Endothelial cell of umbilical vein (primary cell): ENCODE results near the gene FBXO7. TPM values are rescaled to one million over a fixed set of nuclear protein-coding genes. Genes with fewer than 3 reads are reported as not detected.

Source experiments
- BruUV-seq: library from RNA; stranded (reverse); fragments of 400-500 nt; replicated peaks from 2 replicates; lab custom pipeline; 2021; lab: Mats Ljungman, UMichigan
- CTCF ChIA-PET: fragments of 300-600, 350-600 bp; sonication (Branson Sonifier 250); formaldehyde crosslinking; loops from one replicate; lab custom pipeline; 2021; ENCODE audit warnings: antibody characterized with exemption, inconsistent platforms; lab: Charles Lee
- POLR2A ChIA-PET: fragments of 300-600, 350-600 bp; sonication (Branson Sonifier 250); formaldehyde crosslinking; loops from one replicate; lab custom pipeline; 2021; ENCODE audit warnings: antibody characterized with exemption, inconsistent platforms; lab: Charles Lee
- DNase-seq: peaks from one replicate; pipeline ENCODE4 v3.0.0-alpha.2; 2011; ENCODE audit warnings: low read depth, low spot score
- FAIRE-seq: peaks from 2 replicates; lab custom pipeline; 2011; peaks lifted over from hg19 to GRCh38; lab: Jason Lieb, UNC
- H2AFZ ChIP-seq: 2 replicates; pipeline ENCODE4 v1.6.0; 2012; ENCODE audit warnings: low read depth, low read length, control low read depth, inconsistent platforms
- H3K27ac ChIP-seq: 2 replicates; pipeline ENCODE4 v1.5.1; 2011; ENCODE audit warnings: low read depth, mild to moderate bottlenecking, control low read depth, low read length, moderate library complexity; ENCODE audit not compliant: insufficient read depth
- H3K27me3 ChIP-seq, 2 experiments: 2 replicates each; pipeline versions ENCODE4 v1.6.0 to v1.6.1; 2011; ENCODE audit warnings: low read length in 2 of 2, mixed read lengths in 1 of 2; ENCODE audit not compliant: control insufficient read depth in 2 of 2, insufficient read depth in 2 of 2
- H3K36me3 ChIP-seq, 2 experiments: 2 replicates in 1 of 2; 3 replicates in 1 of 2; pipeline ENCODE4 v1.5.1; 2011; ENCODE audit warnings: low read length in 2 of 2, mild to moderate bottlenecking in 1 of 2, moderate library complexity in 1 of 2; ENCODE audit not compliant: control insufficient read depth in 2 of 2, insufficient read depth in 2 of 2; ENCODE audit errors: extremely low read depth in 1 of 2
- H3K4me1 ChIP-seq: 3 replicates; pipeline ENCODE4 v1.5.1; 2011; ENCODE audit warnings: mild to moderate bottlenecking, low read length; ENCODE audit not compliant: control insufficient read depth, insufficient read depth; ENCODE audit errors: extremely low read depth
- H3K4me2 ChIP-seq: 2 replicates; pipeline ENCODE4 v1.6.1; 2011; ENCODE audit warnings: low read length, control low read depth, mixed read lengths; ENCODE audit not compliant: insufficient read depth
- H3K4me3 ChIP-seq, 3 experiments: fragments of 200-600 bp in 1 of 3; sonication (generic), shearing (Covaris generic) in 1 of 3; replicated peaks in 1 of 3; 2 replicates each; pipeline ENCODE4 v1.5.1; 2011 to 2016; ENCODE audit warnings: control low read depth in 3 of 3, low read length in 3 of 3, mild to moderate bottlenecking in 2 of 3, inconsistent platforms in 1 of 3, low read depth in 1 of 3, moderate library complexity in 1 of 3; ENCODE audit not compliant: insufficient read depth in 1 of 3
- H3K79me2 ChIP-seq: 2 replicates; pipeline ENCODE4 v1.6.0; 2012; ENCODE audit warnings: low read length, inconsistent platforms; ENCODE audit not compliant: control insufficient read depth, insufficient read depth
- H3K9ac ChIP-seq: replicated peaks from 2 replicates; pipeline ENCODE3; 2011; ENCODE audit warnings: low read length, control low read depth; ENCODE audit not compliant: insufficient read depth; ENCODE audit errors: extremely low read depth
- H3K9me1 ChIP-seq: replicated peaks from 3 replicates; pipeline ENCODE4 v1.6.0; 2011; ENCODE audit warnings: mild to moderate bottlenecking, low read length; ENCODE audit not compliant: control insufficient read depth, insufficient read depth; ENCODE audit errors: extremely low read depth
- H3K9me3 ChIP-seq: replicated peaks from 2 replicates; pipeline ENCODE4 v1.5.1; 2012; ENCODE audit warnings: low read length, inconsistent platforms; ENCODE audit not compliant: control insufficient read depth, insufficient read depth
- H4K20me1 ChIP-seq: replicated peaks from 2 replicates; pipeline ENCODE3; 2011; ENCODE audit warnings: mild to moderate bottlenecking, low read length; ENCODE audit not compliant: control insufficient read depth, insufficient read depth; ENCODE audit errors: extremely low read depth
- CTCF ChIP-seq, 2 donors: IDR thresholded peaks; 1 replicate in 1 of 2; 2 replicates in 1 of 2; pipeline ENCODE4 v1.5.1; 2011; ENCODE audit warnings: low read length in 2 of 2, mild to moderate bottlenecking in 2 of 2, moderate library complexity in 2 of 2, control low read depth in 1 of 2, inconsistent platforms in 1 of 2, low read depth in 1 of 2; ENCODE audit not compliant: insufficient read depth in 1 of 2; ENCODE audit errors: extremely low read depth in 1 of 2
- FOS ChIP-seq: IDR thresholded peaks from 2 replicates; pipeline ENCODE4 v1.6.1; 2011; ENCODE audit warnings: mild to moderate bottlenecking, low read length, moderate library complexity, borderline replicate concordance; ENCODE audit not compliant: insufficient read depth
- GATA2 ChIP-seq: IDR thresholded peaks from 2 replicates; pipeline ENCODE4 v1.7.0; 2011; ENCODE audit warnings: low read depth, mild to moderate bottlenecking, moderate library complexity, mixed read lengths, low read length; ENCODE audit not compliant: insufficient read length, insufficient read depth
- JUN ChIP-seq: IDR thresholded peaks from 2 replicates; pipeline ENCODE4 v1.6.1; 2011; ENCODE audit warnings: borderline replicate concordance, low read depth; ENCODE audit not compliant: insufficient read length, insufficient read depth
- MYC ChIP-seq: IDR thresholded peaks from one replicate; pipeline ENCODE4 v1.6.1; 2011; ENCODE audit warnings: mild to moderate bottlenecking, low read depth, low read length
- POLR2A ChIP-seq: IDR thresholded peaks from 2 replicates; pipeline ENCODE4 v1.6.1; 2012; ENCODE audit warnings: low read depth, mild to moderate bottlenecking, control low read depth, low read length
- POLR2AphosphoS5 ChIP-seq: IDR thresholded peaks from 2 replicates; pipeline ENCODE4 v1.6.1; 2012; ENCODE audit warnings: low read depth, mild to moderate bottlenecking, control low read depth, low read length, moderate library complexity; ENCODE audit not compliant: insufficient read depth
- dilution Hi-C: fragments of 300-500 bp; cut with MboI; formaldehyde crosslinking; loops from one replicate; pipeline ENCODE4 v1.15.0; 2019; ENCODE audit warnings: low sequenced_read_pairs; ENCODE audit not compliant: extremely low pct_ligation_motif_present
- intact Hi-C: fragments of 100-400 bp; cut with micrococcal nuclease; formaldehyde crosslinking; loops from one replicate; pipeline ENCODE4 v1.10.0; 2022
- polyA plus RNA-seq, 4 experiments: library from polyadenylated mRNA; depleted of rRNA in 3 of 4; stranded (reverse) in 3 of 4; unstranded in 1 of 4; fragments of >200 nt; gene quantifications; 2 replicates each; pipeline versions ENCODE4 v1.2.1 to v1.2.3, GENCODE V29; 2011 to 2012; ENCODE audit warnings: missing spikeins in 1 of 4
- total RNA-seq: library from RNA; stranded (reverse); gene quantifications from 2 replicates; pipeline ENCODE4 v1.2.3, GENCODE V29; 2021
- TF ChIP-seq, protein P1 (sequence below): IDR thresholded peaks from 2 replicates; pipeline ENCODE4 v1.6.1; 2011; ENCODE audit not compliant: insufficient read depth, insufficient read length

The FBXO7 gene
- total and polyA plus RNA-seq, 2 donors (not counting 3 experiments of a cell fraction or from before 2014, with no cell fraction given) = 81.1 to 112 TPM

DNA sequence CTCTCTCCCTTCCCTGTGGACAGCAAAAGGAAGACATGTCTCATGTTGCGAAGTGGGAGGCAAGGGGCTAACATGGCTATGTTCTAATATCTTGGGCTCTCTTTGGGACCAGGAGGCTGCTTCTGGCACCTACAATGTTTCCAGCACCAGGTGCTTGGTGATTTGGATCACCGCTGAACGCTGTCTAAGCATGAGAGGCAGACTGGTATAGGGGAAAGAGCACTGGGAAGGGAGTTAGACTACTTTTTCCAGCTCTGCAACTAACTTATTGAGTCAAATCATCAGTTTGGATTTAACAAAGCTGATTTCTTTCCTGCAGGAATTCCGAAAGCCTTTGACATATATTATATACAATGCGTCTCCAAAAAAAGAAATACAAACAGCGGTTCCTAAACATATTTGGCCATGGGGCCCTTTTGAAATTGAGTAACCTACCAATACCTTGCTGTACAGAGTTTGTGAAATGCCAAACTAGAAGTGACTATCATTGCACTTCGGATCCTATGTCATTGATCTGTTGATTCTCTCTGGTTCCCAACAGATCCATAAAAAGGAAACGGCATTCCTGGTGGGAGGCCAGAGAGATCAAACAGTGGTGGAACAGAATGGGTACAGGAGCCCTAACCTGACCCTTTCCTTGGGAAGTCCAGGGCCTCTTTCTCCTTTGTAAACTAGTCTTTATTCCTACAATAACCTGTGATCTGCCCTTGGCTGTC, 37.8 kb downstream of the FBXO7 start:
- Histone ChIP-seq H4K20me1 (no peaks in the 10 kb centered on the region), H3K9me3 (no peaks in the 10 kb centered on the region), H3K4me3 (no peak overlapping the region), H3K27me3 (no peaks in the 10 kb centered on the region), H3K9ac (no peak overlapping the region), H2AFZ (no peak overlapping the region), H3K9me1 (no peaks in the 10 kb centered on the region), H3K27ac (no peak overlapping the region), H3K79me2 (no peaks in the 10 kb centered on the region), H3K4me1 (no peaks in the 10 kb centered on the region), H3K36me3 (no peaks in the 10 kb centered on the region), H3K4me2 (no peak overlapping the region)
- DNase-seq (no peak), FAIRE-seq (no peak)
- ChIA-PET POLR2A (no interaction called here), CTCF (no interaction called here)
- no TSS peak for BruUV-seq
- dilution Hi-C loops = no loop called here
- TF ChIP-seq MYC (no peak), GATA2 (no peak), CTCF (IDR thresholded peaks at IDR 0.05; ENCODE audit: extremely low read depth in 1 of 2, insufficient read depth in 1 of 2, low read depth in 1 of 2, low read length in 2 of 2) (no peak), POLR2AphosphoS5 (no peak), JUN (no peak), POLR2A (no peak), FOS (no peak)
- TF ChIP-seq, protein P1, sequence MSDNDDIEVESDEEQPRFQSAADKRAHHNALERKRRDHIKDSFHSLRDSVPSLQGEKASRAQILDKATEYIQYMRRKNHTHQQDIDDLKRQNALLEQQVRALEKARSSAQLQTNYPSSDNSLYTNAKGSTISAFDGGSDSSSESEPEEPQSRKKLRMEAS = no peak
- intact Hi-C loops = no loop called here
